Measurements from ENCODE around the gene CCDC172.

CCDC172 gene

GRCh38 chr10:116281775-116282174 lies 42.5 kb upstream of the CCDC172 start:
- Histone ChIP-seq H3F3A (ENCODE audit: insufficient read depth) (no peaks in the 10 kb centered on the region), H3K4me2 (ENCODE audit: low read depth, low read length, poor library complexity, severe bottlenecking) (no peak overlapping the region), H2AFZ (ENCODE audit: low read depth, low read length, severe bottlenecking) (no peak overlapping the region), H3K27ac (ENCODE audit: low read depth, low read length) (no peak overlapping the region), H4K20me1 (ENCODE audit: low read depth, low read length) (no peaks in the 10 kb centered on the region), H3K36me3 (ENCODE audit: low read length) (no peaks in the 10 kb centered on the region), H3K9me2 (replicated peaks; ENCODE audit: insufficient read depth, low read length) (no peaks in the 10 kb centered on the region), H3K79me2 (ENCODE audit: insufficient read depth, low read length) (no peaks in the 10 kb centered on the region), H3K4me3 (ENCODE audit: insufficient read depth, low read length, poor library complexity, severe bottlenecking) (no peak overlapping the region), H3K9ac (ENCODE audit: low read length) (no peak overlapping the region), H3K27me3 (ENCODE audit: low read length) (no peaks in the 10 kb centered on the region), H3K9me3 (ENCODE audit: insufficient read depth, low read length) (no peaks in the 10 kb centered on the region)
- TF ChIP-seq CTCF (IDR thresholded peaks at IDR 0.05; ENCODE audit: insufficient read depth, low read length, poor library complexity, severe bottlenecking) (no peak), EZH2phosphoT487 (conservative IDR thresholded peaks at IDR 0.05; ENCODE audit: low read length) (no peak)

GRCh38 chr10:116286626-116287200 lies 37.5 kb upstream of the CCDC172 start:
- H3K4me2 ChIP-seq (ENCODE audit: low read depth, low read length, poor library complexity, severe bottlenecking), result no peak overlapping the region
- TF ChIP-seq CTCF (IDR thresholded peaks at IDR 0.05; ENCODE audit: insufficient read depth, low read length, poor library complexity, severe bottlenecking) (no peak), EZH2phosphoT487 (conservative IDR thresholded peaks at IDR 0.05; ENCODE audit: low read length) (no peak)
- no peaks in the 10 kb centered on the region for H3K36me3 ChIP-seq (ENCODE audit: low read length)
- no peaks in the 10 kb centered on the region for H4K20me1 ChIP-seq (ENCODE audit: low read depth, low read length)
- H3F3A ChIP-seq (ENCODE audit: insufficient read depth), result no peaks in the 10 kb centered on the region
- no peak overlapping the region for H3K9ac ChIP-seq (ENCODE audit: low read length)
- no peaks in the 10 kb centered on the region for H3K9me2 ChIP-seq (replicated peaks; ENCODE audit: insufficient read depth, low read length)
- no peak overlapping the region for H2AFZ ChIP-seq (ENCODE audit: low read depth, low read length, severe bottlenecking)
- no peak overlapping the region for H3K27ac ChIP-seq (ENCODE audit: low read depth, low read length)
- H3K4me3 ChIP-seq (ENCODE audit: insufficient read depth, low read length, poor library complexity, severe bottlenecking), result no peak overlapping the region
- H3K27me3 ChIP-seq (ENCODE audit: low read length), result no peaks in the 10 kb centered on the region
- H3K79me2 ChIP-seq (ENCODE audit: insufficient read depth, low read length), result no peaks in the 10 kb centered on the region
- H3K9me3 ChIP-seq (ENCODE audit: insufficient read depth, low read length), result no peaks in the 10 kb centered on the region

GRCh38 chr10:116287906-116288501 lies 36.2 kb upstream of the CCDC172 start:
- H3K9me3 ChIP-seq (ENCODE audit: insufficient read depth, low read length), result no peaks in the 10 kb centered on the region
- no peak overlapping the region for H3K27ac ChIP-seq (ENCODE audit: low read depth, low read length)
- TF ChIP-seq CTCF (IDR thresholded peaks at IDR 0.05; ENCODE audit: insufficient read depth, low read length, poor library complexity, severe bottlenecking) (peak; percentile 24), EZH2phosphoT487 (conservative IDR thresholded peaks at IDR 0.05; ENCODE audit: low read length) (no peak)
- H3K27me3 ChIP-seq (ENCODE audit: low read length), result no peaks in the 10 kb centered on the region
- H3K9ac ChIP-seq (ENCODE audit: low read length), result no peak overlapping the region
- no peaks in the 10 kb centered on the region for H3F3A ChIP-seq (ENCODE audit: insufficient read depth)
- H3K9me2 ChIP-seq (replicated peaks; ENCODE audit: insufficient read depth, low read length), result no peaks in the 10 kb centered on the region
- no peak overlapping the region for H2AFZ ChIP-seq (ENCODE audit: low read depth, low read length, severe bottlenecking)
- no peak overlapping the region for H3K4me3 ChIP-seq (ENCODE audit: insufficient read depth, low read length, poor library complexity, severe bottlenecking)
- no peaks in the 10 kb centered on the region for H3K36me3 ChIP-seq (ENCODE audit: low read length)
- H3K4me2 ChIP-seq (ENCODE audit: low read depth, low read length, poor library complexity, severe bottlenecking), result no peak overlapping the region
- H4K20me1 ChIP-seq (ENCODE audit: low read depth, low read length), result no peaks in the 10 kb centered on the region
- no peaks in the 10 kb centered on the region for H3K79me2 ChIP-seq (ENCODE audit: insufficient read depth, low read length)

Data from SU-DHL-6 (cell line).